HG03571 (cell line): ENCODE measurements around the gene SRPK3.

Experiments
- ATAC-seq: cut with Tn5 transposase; IDR thresholded peaks from one replicate; pipeline ENCODE4 v1.9.1; 2021; ENCODE audit not compliant: unreplicated experiment

SRPK3 gene

GRCh38 chrX:153782871-153783270 lies 2.0 kb downstream of the SRPK3 start:
- ATAC-seq: no peak

GRCh38 chrX:153783378-153784013 lies 2.7 kb downstream of the SRPK3 start:
- no peak for ATAC-seq

DNA sequence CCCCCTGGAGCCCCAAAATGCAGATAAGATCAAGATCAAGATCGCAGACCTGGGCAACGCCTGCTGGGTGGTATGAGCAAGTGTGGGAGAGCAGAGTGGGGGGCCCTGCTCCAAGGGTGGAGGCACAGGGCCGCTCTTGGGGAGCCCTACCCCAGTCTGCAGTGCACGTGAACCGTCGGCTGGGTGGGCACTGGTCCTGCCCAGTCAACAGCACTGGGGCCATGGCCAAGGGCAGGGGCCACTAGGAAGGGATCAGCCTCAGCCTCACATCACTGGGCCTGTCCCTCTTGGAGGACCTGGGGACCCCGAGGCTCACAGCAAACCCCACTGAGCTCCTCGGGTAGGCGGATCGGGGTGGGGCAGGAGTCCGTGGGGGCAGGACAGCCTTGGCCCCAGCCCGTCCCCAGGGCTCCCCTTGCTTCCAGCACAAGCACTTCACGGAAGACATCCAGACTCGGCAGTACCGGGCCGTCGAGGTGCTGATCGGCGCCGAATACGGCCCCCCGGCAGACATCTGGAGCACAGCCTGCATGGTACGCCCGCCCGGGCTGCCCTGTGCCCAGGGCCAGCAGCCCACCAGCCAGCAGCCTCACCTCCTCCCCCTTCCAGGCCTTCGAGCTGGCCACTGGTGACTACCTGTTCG lies 3.6 kb downstream of the SRPK3 start:
- no peak for ATAC-seq

GRCh38 chrX:153786669-153787068 lies 5.8 kb downstream of the SRPK3 start:
- no peak for ATAC-seq

- ATAC-seq: no peak
Measured at GRCh38 chrX:153789654-153790053, 8.8 kb downstream of the SRPK3 start.

DNA sequence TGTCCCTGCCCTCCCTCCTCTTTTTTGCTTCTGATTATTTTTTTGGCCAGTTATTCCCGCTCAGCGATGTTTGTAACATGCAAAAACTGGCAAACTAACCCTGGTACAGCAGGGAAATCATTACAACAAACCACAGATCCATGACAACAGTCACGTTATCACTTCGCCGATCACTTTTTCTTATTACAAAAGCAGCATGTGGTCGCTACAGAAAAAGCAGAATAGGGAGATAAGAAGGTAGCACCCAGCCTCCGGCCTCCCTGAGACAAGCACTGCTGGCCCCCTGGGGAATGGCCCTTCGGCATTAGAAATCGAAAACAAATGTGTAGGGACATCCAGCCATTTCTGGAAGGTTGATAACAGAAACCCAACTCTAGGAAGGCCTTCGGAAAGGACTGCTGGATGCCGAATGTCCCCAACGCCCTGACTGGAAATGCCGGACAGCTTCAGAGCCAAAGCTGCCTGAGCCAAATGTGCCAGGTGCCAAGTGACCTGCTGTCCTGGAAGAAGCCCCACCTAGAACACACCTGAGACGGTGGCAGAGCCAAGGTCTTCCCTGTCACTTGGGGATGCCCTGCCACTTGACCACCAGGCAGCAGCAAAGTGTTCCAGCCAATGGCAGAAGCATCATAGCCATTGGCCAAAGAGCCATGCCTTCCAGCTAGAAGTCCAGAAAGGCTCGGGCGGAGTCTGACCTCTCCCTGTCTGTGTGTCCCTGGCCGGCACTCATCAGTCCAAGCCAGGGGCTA lies 10.4 kb downstream of the SRPK3 start:
- ATAC-seq: no peak

GRCh38 chrX:153792368-153792767 lies 11.5 kb downstream of the SRPK3 start:
- ATAC-seq: no peak

GRCh38 chrX:153793291-153793690 lies 12.4 kb downstream of the SRPK3 start:
- no peak for ATAC-seq

GRCh38 chrX:153794018-153794896 lies 13.4 kb downstream of the SRPK3 start, which contains the start of the genes IDH3G and SSR4:
Gene IDH3G, minus strand, starts transcription at chrX:153794375. Its CDS starts 49 bp downstream, at chrX:153794326.
Gene SSR4, plus strand, starts transcription at chrX:153794668. Its CDS starts 20 bp downstream, at chrX:153794688.
- peak; percentile 88 for ATAC-seq

- no peak for ATAC-seq
Measured at GRCh38 chrX:153794897-153795816, 14.3 kb downstream of the SRPK3 start.

DNA sequence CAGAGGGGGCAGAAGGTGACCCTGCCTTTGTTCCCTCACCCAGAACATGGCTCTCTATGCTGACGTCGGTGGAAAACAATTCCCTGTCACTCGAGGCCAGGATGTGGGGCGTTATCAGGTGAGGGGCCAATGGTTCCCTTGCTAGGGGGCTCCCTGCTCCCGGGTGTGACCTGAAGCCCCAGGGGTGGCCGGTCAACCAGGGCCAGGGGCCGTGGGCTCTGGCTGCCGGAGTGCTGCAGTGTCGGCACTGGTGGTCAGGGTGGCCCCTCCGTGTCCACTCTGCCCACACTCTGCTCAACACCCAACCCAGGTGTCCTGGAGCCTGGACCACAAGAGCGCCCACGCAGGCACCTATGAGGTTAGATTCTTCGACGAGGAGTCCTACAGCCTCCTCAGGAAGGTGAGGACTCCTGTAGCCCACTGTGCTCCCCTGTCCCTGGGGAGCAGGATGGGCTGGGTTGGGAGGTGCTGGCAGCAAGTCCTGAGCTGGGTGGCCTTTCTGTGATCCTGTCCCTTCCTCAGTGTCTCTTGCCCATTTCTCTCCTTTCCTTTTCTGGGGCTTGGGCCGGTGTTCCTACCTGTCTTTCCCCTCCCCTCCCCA lies 16.7 kb downstream of the SRPK3 start:
- no peak for ATAC-seq

- no peak for ATAC-seq
Measured at GRCh38 chrX:153799326-153799725, 18.5 kb downstream of the SRPK3 start.

DNA sequence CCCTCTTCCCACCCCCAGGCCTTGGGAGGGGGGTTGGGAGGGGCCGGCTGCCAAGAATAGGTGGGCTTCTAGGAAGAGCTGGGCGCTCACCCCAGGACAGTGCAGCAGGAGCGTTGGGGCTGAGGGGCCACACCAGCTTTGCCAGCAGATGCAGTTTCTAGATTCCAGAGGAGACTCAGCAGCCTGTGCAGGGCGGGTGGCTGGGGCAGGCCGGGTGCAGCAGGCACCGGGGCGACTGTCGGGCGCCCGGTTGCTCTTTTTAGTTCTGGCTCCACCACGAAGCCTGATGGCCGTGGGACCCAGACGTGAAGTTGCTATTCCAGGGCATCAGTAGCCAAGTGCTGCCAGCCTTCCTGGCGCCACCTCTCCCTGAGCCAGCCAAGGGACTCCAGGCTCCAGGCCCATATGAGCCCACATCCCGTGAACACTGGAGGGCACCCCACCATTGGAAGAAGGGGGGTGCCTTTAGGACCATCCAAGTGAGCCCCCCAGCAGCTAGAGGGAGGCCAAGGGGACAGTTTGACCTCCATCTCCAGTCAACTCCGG lies 19.4 kb downstream of the SRPK3 start:
- no peak for ATAC-seq

- ATAC-seq: no peak
Measured at GRCh38 chrX:153800746-153801145, 19.9 kb downstream of the SRPK3 start.

DNA sequence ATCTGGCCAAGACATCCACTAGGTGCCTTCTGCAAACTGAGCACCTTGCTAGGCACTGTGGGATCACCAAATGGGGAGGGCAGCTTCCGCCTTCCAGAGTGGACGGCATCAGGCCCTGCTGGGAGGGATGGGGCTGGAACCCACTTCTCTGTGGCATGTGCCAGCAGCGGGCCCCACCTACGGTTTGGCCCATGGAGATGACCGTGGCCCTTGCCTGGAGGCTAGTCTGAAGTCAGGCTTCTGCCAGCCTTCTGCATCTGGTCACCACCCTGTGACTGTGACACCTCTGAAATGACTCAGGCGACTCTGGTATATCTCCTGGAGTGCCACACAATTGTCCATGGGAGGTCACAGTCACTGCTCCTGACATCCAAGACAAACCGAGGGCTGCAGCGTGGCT lies 20.8 kb downstream of the SRPK3 start:
- no peak for ATAC-seq

DNA sequence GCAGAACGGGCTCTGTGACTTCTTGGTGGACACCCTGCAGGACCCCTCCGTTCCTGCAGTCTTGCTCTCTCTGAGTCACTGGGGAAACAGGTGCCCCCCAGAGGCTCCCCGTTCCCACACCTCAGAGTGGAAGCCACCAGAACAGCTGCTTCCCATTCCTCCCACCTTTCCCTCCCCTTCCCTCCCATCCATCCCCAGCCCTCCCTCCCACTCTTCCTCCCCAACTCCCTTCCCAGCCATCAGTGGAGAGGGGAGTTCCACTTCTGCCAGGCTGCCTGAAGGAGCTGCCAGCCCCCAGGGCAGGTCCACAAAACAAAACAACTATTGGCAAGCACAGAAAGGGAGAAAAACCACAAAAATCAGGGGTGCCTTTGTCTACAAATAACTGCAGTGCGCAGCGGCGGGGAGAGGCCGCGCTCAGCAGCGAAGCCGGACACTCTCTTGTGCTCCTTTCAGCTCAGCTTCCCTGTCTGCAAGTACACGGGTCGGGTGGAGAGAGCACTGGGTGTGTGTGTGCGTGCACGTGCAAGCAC lies 21.7 kb downstream of the SRPK3 start:
- no peak for ATAC-seq

GRCh38 chrX:153803211-153804099 lies 22.6 kb downstream of the SRPK3 start:
- ATAC-seq: no peak

DNA sequence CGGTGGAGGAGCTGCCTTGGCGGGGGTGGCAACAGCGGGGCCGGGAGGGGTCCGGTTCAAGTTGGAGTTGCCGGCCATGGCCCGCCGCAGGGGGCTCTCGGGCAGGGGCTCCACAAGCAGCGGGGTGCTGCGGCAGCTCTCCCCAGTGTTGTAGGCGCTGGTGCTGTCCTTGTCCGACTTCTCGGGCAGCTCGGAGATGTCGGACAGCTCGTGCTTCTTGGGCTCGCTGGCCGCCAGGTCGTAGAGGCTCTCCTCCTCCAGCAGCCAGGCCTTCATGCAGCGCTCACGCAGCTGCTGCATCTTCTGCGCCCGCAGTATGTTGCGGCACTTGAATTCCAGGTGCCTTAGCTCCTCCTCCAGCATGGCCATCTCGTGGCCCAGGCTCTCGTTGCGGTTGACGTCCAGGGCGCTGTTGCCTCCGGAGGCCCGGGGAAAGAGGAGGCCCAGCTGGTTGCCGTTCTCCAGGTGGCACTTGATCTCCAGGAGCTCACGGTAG lies 23.3 kb downstream of the SRPK3 start:
- no peak for ATAC-seq
